ENCODE measurements around the gene TFAP2B.

The TFAP2B gene

GRCh38 chr6:50817646-50817950 lies 1.1 kb upstream of the TFAP2B start:
- TF ChIP-seq CTCF (conservative IDR thresholded peaks at IDR 0.05; ENCODE audit: low read length) (no peak), EZH2phosphoT487 (IDR thresholded peaks at IDR 0.05; ENCODE audit: borderline replicate concordance) (no peak)
- no peak overlapping the region for H2AFZ ChIP-seq (ENCODE audit: low read length)
- H3K4me1 ChIP-seq (ENCODE audit: insufficient read depth, low read length, poor library complexity, severe bottlenecking) = peaks cover 6% of the 10 kb centered on the region
- no peak overlapping the region for H3K4me3 ChIP-seq (ENCODE audit: low read length, poor library complexity, severe bottlenecking)
- no peaks in the 10 kb centered on the region for H3K9me3 ChIP-seq (ENCODE audit: insufficient read depth, low read depth, low read length)
- H3K79me2 ChIP-seq (ENCODE audit: insufficient read depth, low read length) = no peaks in the 10 kb centered on the region
- H4K20me1 ChIP-seq (ENCODE audit: insufficient read depth, low read length, poor library complexity, severe bottlenecking) = no peaks in the 10 kb centered on the region
- no peak overlapping the region for H3K4me2 ChIP-seq (ENCODE audit: low read depth, low read length, poor library complexity, severe bottlenecking)
- no peaks in the 10 kb centered on the region for H3K36me3 ChIP-seq (ENCODE audit: insufficient read depth, low read length)
- no peaks in the 10 kb centered on the region for H3F3A ChIP-seq (ENCODE audit: low read depth)
- no peaks in the 10 kb centered on the region for H3K27me3 ChIP-seq (ENCODE audit: insufficient read depth, low read length, poor library complexity, severe bottlenecking)
- no peak overlapping the region for H3K9ac ChIP-seq (ENCODE audit: low read depth, low read length, poor library complexity, severe bottlenecking)
- no peaks in the 10 kb centered on the region for H3K9me2 ChIP-seq (replicated peaks; ENCODE audit: low read depth, low read length)

GRCh38 chr6:50818020-50818419 lies 651 bp upstream of the TFAP2B start:
- H3K9me2 ChIP-seq (replicated peaks; ENCODE audit: low read depth, low read length) = no peaks in the 10 kb centered on the region
- H2AFZ ChIP-seq (ENCODE audit: low read length) = no peak overlapping the region
- H3K4me3 ChIP-seq (ENCODE audit: low read length, poor library complexity, severe bottlenecking) = no peak overlapping the region
- no peaks in the 10 kb centered on the region for H3K9me3 ChIP-seq (ENCODE audit: insufficient read depth, low read depth, low read length)
- H3K79me2 ChIP-seq (ENCODE audit: insufficient read depth, low read length) = no peaks in the 10 kb centered on the region
- no peaks in the 10 kb centered on the region for H3K36me3 ChIP-seq (ENCODE audit: insufficient read depth, low read length)
- no peak overlapping the region for H3K9ac ChIP-seq (ENCODE audit: low read depth, low read length, poor library complexity, severe bottlenecking)
- H3F3A ChIP-seq (ENCODE audit: low read depth) = no peaks in the 10 kb centered on the region
- TF ChIP-seq CTCF (conservative IDR thresholded peaks at IDR 0.05; ENCODE audit: low read length) (no peak), EZH2phosphoT487 (IDR thresholded peaks at IDR 0.05; ENCODE audit: borderline replicate concordance) (no peak)
- peaks cover 6% of the 10 kb centered on the region for H3K4me1 ChIP-seq (ENCODE audit: insufficient read depth, low read length, poor library complexity, severe bottlenecking)
- no peaks in the 10 kb centered on the region for H4K20me1 ChIP-seq (ENCODE audit: insufficient read depth, low read length, poor library complexity, severe bottlenecking)
- H3K27me3 ChIP-seq (ENCODE audit: insufficient read depth, low read length, poor library complexity, severe bottlenecking) = no peaks in the 10 kb centered on the region
- H3K4me2 ChIP-seq (ENCODE audit: low read depth, low read length, poor library complexity, severe bottlenecking) = no peak overlapping the region

GRCh38 chr6:50819466-50819903 lies 814 bp downstream of the TFAP2B start:
- H3K4me1 ChIP-seq (ENCODE audit: insufficient read depth, low read length, poor library complexity, severe bottlenecking) = peaks cover 6% of the 10 kb centered on the region
- H3K79me2 ChIP-seq (ENCODE audit: insufficient read depth, low read length) = no peaks in the 10 kb centered on the region
- no peak overlapping the region for H3K9ac ChIP-seq (ENCODE audit: low read depth, low read length, poor library complexity, severe bottlenecking)
- TF ChIP-seq CTCF (conservative IDR thresholded peaks at IDR 0.05; ENCODE audit: low read length) (no peak), EZH2phosphoT487 (IDR thresholded peaks at IDR 0.05; ENCODE audit: borderline replicate concordance) (no peak)
- no peak overlapping the region for H3K4me2 ChIP-seq (ENCODE audit: low read depth, low read length, poor library complexity, severe bottlenecking)
- H4K20me1 ChIP-seq (ENCODE audit: insufficient read depth, low read length, poor library complexity, severe bottlenecking) = no peaks in the 10 kb centered on the region
- H2AFZ ChIP-seq (ENCODE audit: low read length) = no peak overlapping the region
- no peak overlapping the region for H3K4me3 ChIP-seq (ENCODE audit: low read length, poor library complexity, severe bottlenecking)
- H3F3A ChIP-seq (ENCODE audit: low read depth) = no peaks in the 10 kb centered on the region
- no peaks in the 10 kb centered on the region for H3K27me3 ChIP-seq (ENCODE audit: insufficient read depth, low read length, poor library complexity, severe bottlenecking)
- H3K9me2 ChIP-seq (replicated peaks; ENCODE audit: low read depth, low read length) = no peaks in the 10 kb centered on the region
- H3K36me3 ChIP-seq (ENCODE audit: insufficient read depth, low read length) = no peaks in the 10 kb centered on the region
- no peaks in the 10 kb centered on the region for H3K9me3 ChIP-seq (ENCODE audit: insufficient read depth, low read depth, low read length)

Data from Loucy (cell line).